WTC11 (cell line): Measurements from ENCODE around the gene PLXNA3.

Experiments used
- CREB1 ChIP-seq: sonication (generic); formaldehyde crosslinking; IDR thresholded peaks from 2 replicates; pipeline ENCODE4 v1.8.0; 2023; ENCODE audit warnings: mild to moderate bottlenecking, missing genetic modification reagents
- ETV6 ChIP-seq: sonication (generic); formaldehyde crosslinking; IDR thresholded peaks from 2 replicates; pipeline ENCODE4 v1.8.1; 2022; ENCODE audit warnings: mild to moderate bottlenecking, missing genetic modification reagents
- MAX ChIP-seq: sonication (generic); formaldehyde crosslinking; IDR thresholded peaks from 2 replicates; pipeline ENCODE4 v1.8.0; 2022; ENCODE audit warnings: mild to moderate bottlenecking, missing genetic modification reagents

DNA sequence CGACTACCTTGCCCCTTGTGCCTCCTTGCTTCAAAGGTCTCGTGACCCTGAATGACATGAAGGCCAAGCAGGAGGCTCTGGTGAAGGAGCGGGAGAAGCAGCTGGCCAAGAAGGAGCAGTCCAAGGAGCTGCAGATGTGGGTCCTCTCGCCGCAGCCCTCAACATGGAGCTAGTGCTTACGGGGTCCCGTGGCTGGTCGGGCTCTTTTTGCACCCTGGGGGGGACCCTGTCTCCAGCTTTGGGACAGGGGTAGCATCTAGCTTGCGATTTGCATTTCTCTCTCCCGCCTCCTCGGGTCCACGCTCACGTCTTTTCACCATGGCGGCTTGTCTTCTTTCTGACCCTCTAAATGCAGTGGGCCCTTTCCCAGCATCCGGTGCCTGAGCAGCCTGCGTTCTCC, 12.3 kb upstream of the PLXNA3 start:
- TF ChIP-seq CREB1 (CRISPR knock-in tag) = no peak
- no peak for TF ChIP-seq ETV6 (CRISPR knock-in tag)
- no peak for TF ChIP-seq MAX (CRISPR knock-in tag)
